Measurements from ENCODE around the gene SCIN. TPM values are rescaled to one million over a fixed set of nuclear protein-coding genes. Genes with fewer than 3 reads are reported as not detected.
"Not testable (repeated sequence)": the region's sequence is repeated elsewhere in the genome, so short reads cannot be mapped to it uniquely, and the experiment has no call there.

Gene SCIN
- total RNA-seq, 2 experiments from 2014 or later = 0.05 to 0.36 TPM

GRCh38 chr7:12552876-12553275, 17.6 kb upstream of the SCIN start:
- Mint-ChIP-seq H3K36me3 (ENCODE audit: low read depth) (no peaks in the 10 kb centered on the region), H3K9me3 (peaks cover 3% of the 10 kb centered on the region), H3K27ac (no peak overlapping the region), H3K27me3 (ENCODE audit: low read depth) (no peaks in the 10 kb centered on the region), H3K4me1 (ENCODE audit: low read depth) (no peaks in the 10 kb centered on the region), H3K4me3 (no peak overlapping the region)
- no peak for DNase-seq
- intact Hi-C loops (cut with micrococcal nuclease) = no loop called here
- CTCF ChIA-PET = interaction anchor here (1.0 kb wide), 1 partner anchor 28 kb away, joined by 3 read pairs; no protein-coding TSS in a partner anchor

GRCh38 chr7:12553416-12553815, 17.1 kb upstream of the SCIN start:
- Mint-ChIP-seq H3K27me3 (ENCODE audit: low read depth) (no peaks in the 10 kb centered on the region), H3K4me3 (no peak overlapping the region), H3K36me3 (ENCODE audit: low read depth) (no peaks in the 10 kb centered on the region), H3K9me3 (peaks cover 3% of the 10 kb centered on the region), H3K4me1 (ENCODE audit: low read depth) (no peaks in the 10 kb centered on the region), H3K27ac (no peak overlapping the region)
- CTCF ChIA-PET = interaction anchor here (1.0 kb wide), 1 partner anchor 29 kb away, joined by 3 read pairs; no protein-coding TSS in a partner anchor
- DNase-seq = no peak
- intact Hi-C loops (cut with micrococcal nuclease) = no loop called here

GRCh38 chr7:12554351-12554750, 16.2 kb upstream of the SCIN start:
- Mint-ChIP-seq H3K27me3 (ENCODE audit: low read depth) (no peaks in the 10 kb centered on the region), H3K4me3 (no peak overlapping the region), H3K9me3 (peaks cover 3% of the 10 kb centered on the region), H3K4me1 (ENCODE audit: low read depth) (no peaks in the 10 kb centered on the region), H3K36me3 (ENCODE audit: low read depth) (no peaks in the 10 kb centered on the region), H3K27ac (no peak overlapping the region)
- DNase-seq = no peak
- intact Hi-C loops (cut with micrococcal nuclease) = no loop called here
- CTCF ChIA-PET = no interaction called here

GRCh38 chr7:12554872-12555271, 15.6 kb upstream of the SCIN start:
- CTCF ChIA-PET = no interaction called here
- Mint-ChIP-seq H3K27ac (no peak overlapping the region), H3K9me3 (peaks cover 3% of the 10 kb centered on the region), H3K4me3 (no peak overlapping the region), H3K4me1 (ENCODE audit: low read depth) (no peaks in the 10 kb centered on the region), H3K27me3 (ENCODE audit: low read depth) (no peaks in the 10 kb centered on the region), H3K36me3 (ENCODE audit: low read depth) (no peaks in the 10 kb centered on the region)
- DNase-seq = no peak
- intact Hi-C loops (cut with micrococcal nuclease) = no loop called here

- H3K36me3 Mint-ChIP-seq (ENCODE audit: low read depth) = not testable (repeated sequence)
Observed at GRCh38 chr7:12555695-12556094, 14.8 kb upstream of the SCIN start.

GRCh38 chr7:12556139-12556792, 14.3 kb upstream of the SCIN start:
- H3K4me3 Mint-ChIP-seq; H3K4me1 Mint-ChIP-seq (ENCODE audit: low read depth); H3K36me3 Mint-ChIP-seq (ENCODE audit: low read depth); H3K27ac Mint-ChIP-seq; H3K9me3 Mint-ChIP-seq; intact Hi-C loops (cut with micrococcal nuclease); H3K27me3 Mint-ChIP-seq (ENCODE audit: low read depth); CTCF ChIA-PET; DNase-seq: not testable (repeated sequence)

More at GRCh38 chr7:12555695-12556094, 14.8 kb upstream of the SCIN start:
- intact Hi-C loops (cut with micrococcal nuclease); H3K4me1 Mint-ChIP-seq (ENCODE audit: low read depth); H3K27ac Mint-ChIP-seq; DNase-seq; H3K27me3 Mint-ChIP-seq (ENCODE audit: low read depth); H3K4me3 Mint-ChIP-seq; H3K9me3 Mint-ChIP-seq: not testable (repeated sequence)
- CTCF ChIA-PET = interaction anchor here (0.6 kb wide), 1 partner anchor 122 kb away, joined by 3 read pairs; no protein-coding TSS in a partner anchor

- Mint-ChIP-seq H3K27me3 (ENCODE audit: low read depth) (peaks cover 2% of the 10 kb centered on the region), H3K4me1 (ENCODE audit: low read depth) (no peaks in the 10 kb centered on the region), H3K27ac (no peak overlapping the region), H3K36me3 (ENCODE audit: low read depth) (no peaks in the 10 kb centered on the region), H3K9me3 (peaks cover 3% of the 10 kb centered on the region), H3K4me3 (no peak overlapping the region)
- no peak for DNase-seq
- CTCF ChIA-PET = no interaction called here
- intact Hi-C loops (cut with micrococcal nuclease) = no loop called here
Observed at GRCh38 chr7:12557282-12557681, 13.2 kb upstream of the SCIN start.

- CTCF ChIA-PET = interaction anchor here (1.2 kb wide), 1 partner anchor 40 kb away, joined by 5 read pairs; no protein-coding TSS in a partner anchor
- Mint-ChIP-seq H3K4me3 (no peak overlapping the region), H3K9me3 (no peaks in the 10 kb centered on the region), H3K36me3 (ENCODE audit: low read depth) (no peaks in the 10 kb centered on the region), H3K4me1 (ENCODE audit: low read depth) (peaks cover 8% of the 10 kb centered on the region), H3K27ac (no peak overlapping the region), H3K27me3 (ENCODE audit: low read depth) (peaks cover 22% of the 10 kb centered on the region)
- intact Hi-C loops (cut with micrococcal nuclease) = no loop called here
- no peak for DNase-seq
Observed at GRCh38 chr7:12564996-12565764, 5.3 kb upstream of the SCIN start.

- CTCF ChIA-PET = interaction anchor here (0.7 to 1.2 kb wide), 2 partner anchors 16 to 41 kb away, joined by 3 to 5 read pairs; no protein-coding TSS in a partner anchor
- H3K4me3 Mint-ChIP-seq = no peak overlapping the region
- no peak for DNase-seq
- peaks cover 28% of the 10 kb centered on the region for H3K27me3 Mint-ChIP-seq (ENCODE audit: low read depth)
- no peaks in the 10 kb centered on the region for H3K36me3 Mint-ChIP-seq (ENCODE audit: low read depth)
- H3K27ac Mint-ChIP-seq = no peak overlapping the region
- intact Hi-C loops (cut with micrococcal nuclease) = no loop called here
- H3K9me3 Mint-ChIP-seq = no peaks in the 10 kb centered on the region
- peaks cover 11% of the 10 kb centered on the region for H3K4me1 Mint-ChIP-seq (ENCODE audit: low read depth)
Observed at GRCh38 chr7:12565873-12566272, 4.6 kb upstream of the SCIN start.

- Mint-ChIP-seq H3K27ac (no peak overlapping the region), H3K4me1 (ENCODE audit: low read depth) (peaks cover 14% of the 10 kb centered on the region), H3K36me3 (ENCODE audit: low read depth) (no peaks in the 10 kb centered on the region), H3K27me3 (ENCODE audit: low read depth) (peaks cover 34% of the 10 kb centered on the region), H3K4me3 (no peak overlapping the region), H3K9me3 (no peaks in the 10 kb centered on the region)
- intact Hi-C loops (cut with micrococcal nuclease) = no loop called here
- no peak for DNase-seq
- CTCF ChIA-PET = interaction anchor here (1.0 to 1.3 kb wide), 3 partner anchors 41 to 133 kb away, joined by 3 read pairs; no protein-coding TSS in a partner anchor
Observed at GRCh38 chr7:12567015-12567414, 3.5 kb upstream of the SCIN start.

GRCh38 chr7:12569673-12570072, 847 bp upstream of the SCIN start:
- Mint-ChIP-seq H3K9me3 (no peaks in the 10 kb centered on the region), H3K27ac (no peak overlapping the region), H3K27me3 (ENCODE audit: low read depth) (peaks cover 42% of the 10 kb centered on the region), H3K4me3 (no peak overlapping the region), H3K36me3 (ENCODE audit: low read depth) (no peaks in the 10 kb centered on the region), H3K4me1 (ENCODE audit: low read depth) (peaks cover 16% of the 10 kb centered on the region)
- CTCF ChIA-PET = no interaction called here
- no peak for DNase-seq
- intact Hi-C loops (cut with micrococcal nuclease) = no loop called here

- Mint-ChIP-seq H3K9me3 (no peaks in the 10 kb centered on the region), H3K4me3 (peak overlapping the region; percentile 62), H3K36me3 (ENCODE audit: low read depth) (no peaks in the 10 kb centered on the region), H3K27ac (no peak overlapping the region), H3K27me3 (ENCODE audit: low read depth) (peaks cover 45% of the 10 kb centered on the region), H3K4me1 (ENCODE audit: low read depth) (peaks cover 16% of the 10 kb centered on the region)
- intact Hi-C loops (cut with micrococcal nuclease) = no loop called here
- DNase-seq = no peak
- CTCF ChIA-PET = no interaction called here
Observed at GRCh38 chr7:12570168-12570533, 369 bp upstream of the SCIN start.

- Mint-ChIP-seq H3K27me3 (ENCODE audit: low read depth) (peaks cover 50% of the 10 kb centered on the region), H3K4me1 (ENCODE audit: low read depth) (peaks cover 16% of the 10 kb centered on the region), H3K36me3 (ENCODE audit: low read depth) (no peaks in the 10 kb centered on the region), H3K9me3 (no peaks in the 10 kb centered on the region), H3K27ac (no peak overlapping the region), H3K4me3 (no peak overlapping the region)
- CTCF ChIA-PET = interaction anchor here (1.0 kb wide), 1 partner anchor 115 kb away, joined by 3 read pairs; no protein-coding TSS in a partner anchor
- DNase-seq = no peak
- intact Hi-C loops (cut with micrococcal nuclease) = no loop called here
Observed at GRCh38 chr7:12571691-12572090, 1.2 kb downstream of the SCIN start.

Data from activated naive CD4-positive, alpha-beta T cell treated with anti-CD3 and anti-CD28 coated beads for 36 hours (primary cell).